HCT116 (cell line): ENCODE data around the gene KCNIP3. TPM values are rescaled to one million over a fixed set of nuclear protein-coding genes. Genes with fewer than 3 reads are reported as not detected.
A peak's percentile ranks its signal among the peaks of the same experiment; 100 is the strongest.

ENCODE experiments used
- ATAC-seq: fragments of 200-7000 bp; cut with Tn5 transposase; 2 replicates; pipeline ENCODE4 v1.9.1; 2020; ENCODE audit warnings: mild to moderate bottlenecking, moderate library complexity
- Bru-seq: library from RNA; stranded (reverse); fragments of 400-500 nt; gene quantifications from one replicate; lab custom pipeline; 2021; lab: Mats Ljungman, UMichigan
- BruChase-seq, 2 experiments: library from RNA; stranded (reverse); fragments of 400-500 nt; gene quantifications; one replicate each; lab custom pipeline; 2021; lab: Mats Ljungman, UMichigan
- BruUV-seq: library from RNA; stranded (reverse); fragments of 400-500 nt; replicated peaks from 2 replicates; lab custom pipeline; 2021; lab: Mats Ljungman, UMichigan
- CTCF ChIA-PET: fragments of 300-600 bp; sonication (Branson Sonifier 250); formaldehyde crosslinking; loops from one replicate; lab custom pipeline; 2021; ENCODE audit warnings: antibody characterized with exemption; lab: Charles Lee
- POLR2A ChIA-PET: fragments of 300-600, 350-600 bp; sonication (Branson Sonifier 250); formaldehyde crosslinking; loops from one replicate; lab custom pipeline; 2021; ENCODE audit warnings: antibody characterized with exemption; lab: Charles Lee
- RAD21 ChIA-PET, 2 experiments: fragments of 300-600 bp; sonication (Branson Sonifier 250); formaldehyde crosslinking; loops; one replicate each; lab custom pipeline; 2023; ENCODE audit warnings: low total read pairs in 2 of 2; ENCODE audit not compliant: uncharacterized antibody in 2 of 2, unreplicated experiment in 2 of 2, low non-redundant PET in 1 of 2; lab: Charles Lee
- DNase-seq: peaks from one replicate; pipeline ENCODE4 v3.0.0-alpha.2; 2010; ENCODE audit warnings: low read depth, low spot score
- H2AFZ ChIP-seq: fragments of 200-600 bp; shearing (Covaris generic), sonication (generic); 2 replicates; pipeline ENCODE4 v1.6.1; 2017; ENCODE audit warnings: low read depth, mixed run types, mixed read lengths, antibody characterized with exemption, low read length; ENCODE audit not compliant: poor library complexity, severe bottlenecking
- H3K27ac ChIP-seq: 2 replicates; pipeline ENCODE4 v1.5.1; 2012; ENCODE audit warnings: low read depth, low read length
- H3K27me3 ChIP-seq: fragments of 200-600 bp; sonication (generic); 2 replicates; pipeline ENCODE4 v1.6.1; 2016; ENCODE audit warnings: mixed run types, low read length, mixed read lengths; ENCODE audit not compliant: insufficient read depth
- H3K36me3 ChIP-seq, 2 experiments: fragments of 200-500 bp in 1 of 2; fragments of 200-600 bp in 1 of 2; sonication (Bioruptor generic) in 1 of 2; sonication (generic) in 1 of 2; 2 replicates each; pipeline versions ENCODE4 v1.5.1 to v1.6.1; 2014 to 2016; ENCODE audit warnings: low read length in 2 of 2, inconsistent platforms in 1 of 2, mixed read lengths in 1 of 2, mixed run types in 1 of 2; ENCODE audit not compliant: insufficient read depth in 2 of 2, control insufficient read depth in 1 of 2
- H3K4me1 ChIP-seq, 2 experiments: fragments of 200-600 bp in 1 of 2; sonication (generic) in 1 of 2; 2 replicates each; pipeline versions ENCODE4 v1.5.1 to v1.6.1; 2012 to 2017; ENCODE audit warnings: low read length in 2 of 2, inconsistent platforms in 1 of 2, mild to moderate bottlenecking in 1 of 2, mixed read lengths in 1 of 2, mixed run types in 1 of 2, moderate library complexity in 1 of 2; ENCODE audit not compliant: insufficient read depth in 2 of 2, control insufficient read depth in 1 of 2
- H3K4me2 ChIP-seq: fragments of 200-600 bp; sonication (generic); 2 replicates; pipeline ENCODE4 v1.6.1; 2017; ENCODE audit warnings: mixed run types, low read length, mixed read lengths
- H3K4me3 ChIP-seq, 2 experiments: fragments of 200-600 bp in 1 of 2; sonication (generic) in 1 of 2; replicated peaks in 1 of 2; 2 replicates each; pipeline ENCODE4 v1.5.1; 2011 to 2016; ENCODE audit warnings: low read length in 2 of 2, control low read depth in 1 of 2, low read depth in 1 of 2, mild to moderate bottlenecking in 1 of 2, mixed read lengths in 1 of 2, mixed run types in 1 of 2
- H3K79me2 ChIP-seq: fragments of 200-600 bp; sonication (generic); 2 replicates; pipeline ENCODE4 v1.6.1; 2017; ENCODE audit warnings: mild to moderate bottlenecking, mixed run types, low read length, moderate library complexity, mixed read lengths; ENCODE audit not compliant: insufficient read depth
- H3K9ac ChIP-seq: fragments of 200-600 bp; sonication (generic); 2 replicates; pipeline ENCODE4 v1.6.1; 2016; ENCODE audit warnings: low read length, mixed read lengths
- H3K9me2 ChIP-seq: fragments of 200-600 bp; sonication (generic), shearing (Covaris generic); 2 replicates; pipeline ENCODE4 v1.6.1; 2017; ENCODE audit warnings: mixed run types, mild to moderate bottlenecking, moderate library complexity; ENCODE audit not compliant: insufficient read depth
- H3K9me3 ChIP-seq, 2 experiments: fragments of 200-500 bp in 1 of 2; fragments of 200-600 bp in 1 of 2; sonication (Bioruptor generic) in 1 of 2; sonication (generic) in 1 of 2; 2 replicates each; pipeline ENCODE4 v1.6.1; 2014 to 2017; ENCODE audit warnings: low read length in 2 of 2, mixed read lengths in 2 of 2, inconsistent platforms in 1 of 2, low read depth in 1 of 2, mild to moderate bottlenecking in 1 of 2, mixed run types in 1 of 2, moderate library complexity in 1 of 2; ENCODE audit not compliant: control insufficient read depth in 1 of 2, insufficient read depth in 1 of 2
- H4K20me1 ChIP-seq: fragments of 200-600 bp; sonication (generic), shearing (Covaris generic); 2 replicates; pipeline ENCODE4 v1.6.1; 2017; ENCODE audit warnings: mixed run types, mild to moderate bottlenecking, moderate library complexity; ENCODE audit not compliant: insufficient read depth
- CBX3 ChIP-seq: IDR thresholded peaks from 2 replicates; pipeline ENCODE4 v1.6.1; 2012; ENCODE audit warnings: low read depth
- EZH2 ChIP-seq: fragments of 200-600 bp; sonication (generic); IDR thresholded peaks from 2 replicates; pipeline ENCODE4 v1.6.1; 2017; ENCODE audit warnings: antibody characterized with exemption, mixed run types
- RAD21 ChIP-seq: IDR thresholded peaks from 2 replicates; pipeline ENCODE4 v1.6.1; 2012; ENCODE audit warnings: low read depth, mild to moderate bottlenecking
- SIN3A ChIP-seq: IDR thresholded peaks from 2 replicates; pipeline ENCODE4 v1.6.1; 2012; ENCODE audit warnings: low read depth
- TCF7L2 ChIP-seq: IDR thresholded peaks from 2 replicates; pipeline ENCODE4 v1.7.0; 2011; ENCODE audit warnings: borderline replicate concordance, inconsistent platforms; ENCODE audit not compliant: insufficient read depth, insufficient read length; ENCODE audit errors: extremely low read depth
- intact Hi-C: fragments of 100-400 bp; cut with micrococcal nuclease; formaldehyde crosslinking; loops from 2 replicates; pipeline ENCODE4 v1.10.0; 2022
- long read RNA-seq: library from polyadenylated mRNA; unstranded; transcript quantifications from one replicate; pipeline ENCODE4 v2.0.0, GENCODE V29; 2021; ENCODE audit not compliant: unreplicated experiment
- polyA plus RNA-seq: library from polyadenylated mRNA; unstranded; fragments of >200 nt; gene quantifications from 2 replicates; pipeline ENCODE4 v1.2.1, GENCODE V29; 2012; ENCODE audit warnings: missing spikeins
- total RNA-seq: library from RNA; stranded (reverse); gene quantifications from one replicate; pipeline ENCODE4 v1.2.1, GENCODE V29; 2021; ENCODE audit not compliant: unreplicated experiment
- TF ChIP-seq, protein P1 (sequence below): IDR thresholded peaks from 2 replicates; pipeline ENCODE4 v1.6.1; 2012; ENCODE audit warnings: low read depth
- TF ChIP-seq, protein P2 (sequence below): IDR thresholded peaks from 2 replicates; pipeline ENCODE4 v1.6.1; 2012

KCNIP3 gene
- total RNA-seq (3.1 TPM), Bru-seq, nascent RNA (percentile 25 among the genes with signal in this experiment), BruChase-seq, experiment 1, labeled RNA remaining after a 6-hour chase (percentile 28 among the genes with signal in this experiment), BruChase-seq, experiment 2, labeled RNA remaining after a 2-hour chase (percentile 28 among the genes with signal in this experiment)
- 1.8 and 2.0 TPM in 2 replicates for polyA plus RNA-seq
- long read RNA-seq, partial matches to known transcripts = 0 of 2 reads
- long read RNA-seq, other reads (novel, unspliced or antisense) = 2 of 2 reads

- no peak within 1 kb of the TSS for H3K4me2 ChIP-seq
- POLR2A ChIA-PET = no interaction called here
- intact Hi-C loops = no loop called here
Observed at GRCh38 chr2:95296880-95297487, at the start of gene KCNIP3. KCNIP3 (plus strand) TSS chr2:95297347; CDS start chr2:95297439, 92 bp downstream.

GRCh38 chr2:95258271-95258670 is 38.9 kb upstream of the KCNIP3 start:
- H3K27me3 ChIP-seq = no peaks in the 10 kb centered on the region
- no TSS peak for BruUV-seq
- H3K27ac ChIP-seq = no peak overlapping the region
- no peaks in the 10 kb centered on the region for H3K9me3 ChIP-seq
- H3K9ac ChIP-seq = no peak overlapping the region
- ATAC-seq (no peak), DNase-seq (no peak)
- ChIA-PET RAD21 (no interaction called here), CTCF (no interaction called here), POLR2A (no interaction called here)
- no peaks in the 10 kb centered on the region for H3K9me2 ChIP-seq
- no peaks in the 10 kb centered on the region for H3K79me2 ChIP-seq
- H2AFZ ChIP-seq = no peak overlapping the region
- no peaks in the 10 kb centered on the region for H3K36me3 ChIP-seq
- no peak overlapping the region for H3K4me3 ChIP-seq
- intact Hi-C loops = no loop called here
- no peaks in the 10 kb centered on the region for H4K20me1 ChIP-seq
- H3K4me1 ChIP-seq = peaks cover 0 to 13% of the 10 kb centered on the region in 2 experiments; a peak in 2 of 4 replicates
- no peak overlapping the region for H3K4me2 ChIP-seq
- TF ChIP-seq TCF7L2 = no peak
- TF ChIP-seq, protein P1, sequence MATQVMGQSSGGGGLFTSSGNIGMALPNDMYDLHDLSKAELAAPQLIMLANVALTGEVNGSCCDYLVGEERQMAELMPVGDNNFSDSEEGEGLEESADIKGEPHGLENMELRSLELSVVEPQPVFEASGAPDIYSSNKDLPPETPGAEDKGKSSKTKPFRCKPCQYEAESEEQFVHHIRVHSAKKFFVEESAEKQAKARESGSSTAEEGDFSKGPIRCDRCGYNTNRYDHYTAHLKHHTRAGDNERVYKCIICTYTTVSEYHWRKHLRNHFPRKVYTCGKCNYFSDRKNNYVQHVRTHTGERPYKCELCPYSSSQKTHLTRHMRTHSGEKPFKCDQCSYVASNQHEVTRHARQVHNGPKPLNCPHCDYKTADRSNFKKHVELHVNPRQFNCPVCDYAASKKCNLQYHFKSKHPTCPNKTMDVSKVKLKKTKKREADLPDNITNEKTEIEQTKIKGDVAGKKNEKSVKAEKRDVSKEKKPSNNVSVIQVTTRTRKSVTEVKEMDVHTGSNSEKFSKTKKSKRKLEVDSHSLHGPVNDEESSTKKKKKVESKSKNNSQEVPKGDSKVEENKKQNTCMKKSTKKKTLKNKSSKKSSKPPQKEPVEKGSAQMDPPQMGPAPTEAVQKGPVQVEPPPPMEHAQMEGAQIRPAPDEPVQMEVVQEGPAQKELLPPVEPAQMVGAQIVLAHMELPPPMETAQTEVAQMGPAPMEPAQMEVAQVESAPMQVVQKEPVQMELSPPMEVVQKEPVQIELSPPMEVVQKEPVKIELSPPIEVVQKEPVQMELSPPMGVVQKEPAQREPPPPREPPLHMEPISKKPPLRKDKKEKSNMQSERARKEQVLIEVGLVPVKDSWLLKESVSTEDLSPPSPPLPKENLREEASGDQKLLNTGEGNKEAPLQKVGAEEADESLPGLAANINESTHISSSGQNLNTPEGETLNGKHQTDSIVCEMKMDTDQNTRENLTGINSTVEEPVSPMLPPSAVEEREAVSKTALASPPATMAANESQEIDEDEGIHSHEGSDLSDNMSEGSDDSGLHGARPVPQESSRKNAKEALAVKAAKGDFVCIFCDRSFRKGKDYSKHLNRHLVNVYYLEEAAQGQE = no peak
- no peak for TF ChIP-seq EZH2
- TF ChIP-seq, protein P2, sequence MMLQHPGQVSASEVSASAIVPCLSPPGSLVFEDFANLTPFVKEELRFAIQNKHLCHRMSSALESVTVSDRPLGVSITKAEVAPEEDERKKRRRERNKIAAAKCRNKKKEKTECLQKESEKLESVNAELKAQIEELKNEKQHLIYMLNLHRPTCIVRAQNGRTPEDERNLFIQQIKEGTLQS = no peak

More at GRCh38 chr2:95296880-95297487, at the start of gene KCNIP3:
- Histone ChIP-seq H3K4me3 (no peak within 1 kb of the TSS), H4K20me1 (no peaks in the 10 kb centered on the region), H3K4me1 (peaks cover 8 to 9% of the 10 kb centered on the region in 2 experiments; a peak in 3 of 4 replicates), H3K9me2 (no peaks in the 10 kb centered on the region), H3K27ac (no peak within 1 kb of the TSS), H3K79me2 (no peaks in the 10 kb centered on the region), H3K27me3 (no peaks in the 10 kb centered on the region), H2AFZ (no peak within 1 kb of the TSS), H3K9ac (no peak within 1 kb of the TSS), H3K36me3 (no peaks in the 10 kb centered on the region), H3K9me3 (no peaks in the 10 kb centered on the region)
- ATAC-seq (no peak), DNase-seq (no peak)
- RAD21 ChIA-PET = no interaction called here
- no TSS peak for BruUV-seq
- TF ChIP-seq CBX3 = no peak
- TF ChIP-seq TCF7L2 = no peak
- TF ChIP-seq RAD21 = no peak
- no peak for TF ChIP-seq SIN3A
- CTCF ChIA-PET = no interaction called here
